Heart left ventricle (tissue), 16 donors: ENCODE data around the gene CAPN14. TPM values are rescaled to one million over a fixed set of nuclear protein-coding genes. Genes with fewer than 3 reads are reported as not detected.

Source experiments
- ATAC-seq, 4 donors: fragments of 200-7000 bp; cut with Tn5 transposase; one replicate each; pipeline ENCODE4 v1.9.1; 2020 to 2022; ENCODE audit warnings: moderate library complexity in 4 of 4, mild to moderate bottlenecking in 3 of 4, moderate number of reproducible peaks in 1 of 4
- DNase-seq, 5 donors: peaks; one replicate each; pipeline ENCODE4 v3.0.0-alpha.2; 2020
- H3K27ac ChIP-seq, 12 donors: fragments of 200-600 bp; sonication (generic) in 4 of 12; one replicate each; pipeline versions ENCODE4 v1.5.0 to v1.8.0; 2016 to 2022; ENCODE audit warnings: mild to moderate bottlenecking in 2 of 12
- H3K27me3 ChIP-seq, 9 donors: fragments of 200-600 bp; sonication (generic) in 2 of 9; one replicate each; pipeline versions ENCODE4 v1.5.1 to v1.8.0; 2016 to 2022; ENCODE audit warnings: mild to moderate bottlenecking in 3 of 9
- H3K36me3 ChIP-seq, 9 donors: fragments of 200-600 bp; sonication (generic) in 2 of 9; one replicate each; pipeline versions ENCODE4 v1.5.0 to v1.8.0; 2018 to 2022; ENCODE audit warnings: mild to moderate bottlenecking in 2 of 9
- H3K4me1 ChIP-seq, 12 donors: fragments of 200-600 bp; sonication (generic) in 4 of 12; one replicate each; pipeline versions ENCODE4 v1.5.0 to v1.8.0; 2016 to 2022; ENCODE audit warnings: mild to moderate bottlenecking in 3 of 12
- H3K4me3 ChIP-seq, 12 donors: fragments of 200-600 bp; sonication (generic) in 4 of 12; one replicate each; pipeline versions ENCODE4 v1.5.0 to v1.8.0; 2017 to 2022; ENCODE audit warnings: mild to moderate bottlenecking in 9 of 12, moderate library complexity in 4 of 12
- H3K9me3 ChIP-seq, 12 donors: fragments of 200-600 bp; sonication (generic) in 4 of 12; one replicate each; pipeline versions ENCODE4 v1.5.0 to v1.8.0; 2016 to 2022; ENCODE audit warnings: mild to moderate bottlenecking in 1 of 12
- POLR2A ChIP-seq, 2 donors: fragments of 450-650 bp; IDR thresholded peaks; one replicate each; pipeline ENCODE4 v1.6.1; 2017; ENCODE audit warnings: antibody characterized with exemption in 2 of 2, mild to moderate bottlenecking in 2 of 2, moderate library complexity in 2 of 2
- WGBS, 4 donors: extraction: QIAGEN DNeasy Blood & Tissue Kit in 2 of 4; methylation state at CpG; one replicate each; pipeline versions ENCODE4 v1.1.5 to v1.1.7; 2013 to 2018; 5-methylcytosine and 5-hydroxymethylcytosine counted together
- intact Hi-C, 10 donors: fragments of 100-400 bp; cut with DNase I; formaldehyde crosslinking; loops; one replicate each; pipeline versions ENCODE4 v1.11.1 to v1.14.2; 2022
- polyA plus RNA-seq, 2 donors: library from polyadenylated mRNA; stranded (reverse); fragments of 200-250 nt; gene quantifications; one replicate each; pipeline ENCODE4 v1.2.3, GENCODE V29; 2013
- total RNA-seq, 9 donors: library from RNA; depleted of rRNA in 2 of 9; stranded (reverse); fragments of >200 nt in 2 of 9; fragmentation: NEBNext Ultra II Directional in 3 of 9; extraction: Animal tissue kit (Norgen Biotek cat#: 25700) in 3 of 9; gene quantifications; one replicate each; pipeline versions ENCODE4 v1.1.0 to v1.2.4, GENCODE V29; 2016 to 2023
- TF ChIP-seq, protein P1 (sequence below), 12 donors: fragments of 200-600 bp; sonication (generic) in 4 of 12; IDR thresholded peaks; one replicate each; pipeline versions ENCODE4 v1.5.0 to v1.8.0; 2018 to 2022; ENCODE audit warnings: antibody characterized with exemption in 12 of 12, mild to moderate bottlenecking in 5 of 12
- donor health status: ischemic (EF 13 %, LVEDD 7.1; RV severe dilation, severe dysfunction).
- donor health status: healthy with polysubstance abuse.
- donor health status: DM: no; HTN: yes; CAD: no.
- donor health status: DM: no; HTN: no; CAD: no.
- donor health status: ischemic (EF 25% LVEDD 6.9; RV normal size, moderate dysfunction).
- donor health status: ischemic (EF 25% LVEDD 5.7; RV mildly dilated, moderate dysfunction).
- donor health status: healthy.
- donor health status: DM: yes; HTN: yes; CAD: no.
- donor health status: ischemic (EF 35%, LVEDD 5.7; RV mildly dilated, moderate dysfunction).
- donor health status: nonischemic (EF 11% LVEDD 7.7; RV severe dilation, severe dysfunction).
- donor health status: DM: yes; HTN: yes; CAD: no.
- donor health status: PGD.
- donor health status: ischemic (EF 29% LVEDD 5.4; RV normal size, mild dysfunction).
- donor health status: nonischemic (EF 23%, LVEDD 6.1; RV moderate dilation, normal function).

Gene CAPN14
- total and polyA plus RNA-seq, 11 donors = 0.04 to 0.44 (median 0.17) TPM

DNA sequence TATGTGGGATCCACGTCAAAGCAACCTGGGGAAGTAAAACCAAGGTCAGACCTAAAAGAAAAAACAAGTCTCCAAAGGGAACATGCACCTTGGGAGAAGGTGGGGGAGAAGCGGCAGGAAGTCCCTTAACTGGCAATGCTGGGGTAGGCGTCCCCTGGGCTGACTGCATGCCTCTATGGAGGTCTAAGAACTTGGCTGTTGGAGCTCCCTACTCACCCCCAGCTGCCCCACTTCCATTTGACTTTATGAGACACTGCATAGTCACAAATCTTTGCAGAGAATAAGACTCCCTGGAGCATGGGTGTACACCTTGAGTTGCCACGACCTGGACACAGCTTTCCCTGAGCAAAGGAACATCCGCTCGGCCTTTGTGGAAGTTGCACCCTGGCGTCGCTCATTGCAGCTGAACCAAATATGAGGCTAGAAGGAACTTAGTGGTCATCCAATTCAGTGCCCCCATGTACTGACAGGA lies 2.8 kb downstream of the CAPN14 start:
- no peak for DNase-seq
- H3K27me3 ChIP-seq = no peaks in the 10 kb centered on the region
- H3K36me3 ChIP-seq = no peaks in the 10 kb centered on the region
- H3K9me3 ChIP-seq = no peaks in the 10 kb centered on the region
- no peak for ATAC-seq
- TF ChIP-seq, protein P1, sequence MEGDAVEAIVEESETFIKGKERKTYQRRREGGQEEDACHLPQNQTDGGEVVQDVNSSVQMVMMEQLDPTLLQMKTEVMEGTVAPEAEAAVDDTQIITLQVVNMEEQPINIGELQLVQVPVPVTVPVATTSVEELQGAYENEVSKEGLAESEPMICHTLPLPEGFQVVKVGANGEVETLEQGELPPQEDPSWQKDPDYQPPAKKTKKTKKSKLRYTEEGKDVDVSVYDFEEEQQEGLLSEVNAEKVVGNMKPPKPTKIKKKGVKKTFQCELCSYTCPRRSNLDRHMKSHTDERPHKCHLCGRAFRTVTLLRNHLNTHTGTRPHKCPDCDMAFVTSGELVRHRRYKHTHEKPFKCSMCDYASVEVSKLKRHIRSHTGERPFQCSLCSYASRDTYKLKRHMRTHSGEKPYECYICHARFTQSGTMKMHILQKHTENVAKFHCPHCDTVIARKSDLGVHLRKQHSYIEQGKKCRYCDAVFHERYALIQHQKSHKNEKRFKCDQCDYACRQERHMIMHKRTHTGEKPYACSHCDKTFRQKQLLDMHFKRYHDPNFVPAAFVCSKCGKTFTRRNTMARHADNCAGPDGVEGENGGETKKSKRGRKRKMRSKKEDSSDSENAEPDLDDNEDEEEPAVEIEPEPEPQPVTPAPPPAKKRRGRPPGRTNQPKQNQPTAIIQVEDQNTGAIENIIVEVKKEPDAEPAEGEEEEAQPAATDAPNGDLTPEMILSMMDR (IDR thresholded peaks at IDR 0.05) = no peak
- TF ChIP-seq POLR2A (IDR thresholded peaks at IDR 0.05) = no peak
- H3K4me1 ChIP-seq = peaks cover 0 to 8% (median 0%) of the 10 kb centered on the region in 12 donors
- no peak overlapping the region for H3K27ac ChIP-seq
- intact Hi-C loops = no loop called here
- WGBS, 4 donors = 77 to 93% (median 90%) methylated on average over 3 to 8 of the region's 8 CpGs
- H3K4me3 ChIP-seq = no peak overlapping the region

DNA sequence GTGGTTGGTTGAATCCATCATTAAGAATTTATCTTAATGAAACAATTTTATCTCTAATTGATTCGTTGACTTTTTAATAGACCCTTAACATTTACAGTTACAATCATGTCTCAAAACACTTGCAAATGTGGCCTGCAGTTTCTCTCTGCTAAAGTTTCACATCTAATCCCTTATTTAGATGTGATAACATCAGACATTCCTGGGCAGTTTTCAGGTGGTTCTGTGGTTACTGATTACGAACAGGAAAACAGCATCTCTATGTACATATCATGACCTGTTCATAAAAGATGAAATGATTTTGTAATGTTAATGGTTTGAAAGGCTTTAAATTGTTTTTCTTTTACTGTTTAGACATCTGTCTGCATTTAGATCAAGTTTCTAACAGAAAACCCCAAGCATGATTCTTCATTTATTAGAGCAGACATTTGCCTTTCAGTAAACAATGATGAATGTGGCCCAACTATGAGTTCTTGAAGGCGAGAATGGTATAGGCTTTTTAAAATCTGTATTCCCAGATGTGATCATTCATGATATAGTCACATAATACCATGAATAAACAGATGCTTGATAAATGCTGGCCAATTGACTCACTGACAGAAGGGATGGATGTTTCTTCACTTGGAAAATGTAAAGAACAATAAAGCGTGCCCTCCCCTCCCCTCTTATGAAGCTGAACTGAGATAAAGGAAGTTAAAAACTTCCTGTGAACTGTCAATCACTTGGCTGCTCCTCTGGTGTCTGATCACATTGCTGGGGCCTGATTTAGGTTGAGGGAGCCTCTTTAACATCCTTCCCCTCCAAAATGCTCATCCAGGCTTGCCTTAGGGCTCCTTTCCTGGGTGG lies 3.5 kb downstream of the CAPN14 start:
- Histone ChIP-seq H3K27me3 (no peaks in the 10 kb centered on the region), H3K36me3 (no peaks in the 10 kb centered on the region), H3K4me1 (peaks cover 0 to 1% (median 0%) of the 10 kb centered on the region in 12 donors), H3K9me3 (no peaks in the 10 kb centered on the region), H3K27ac (no peak overlapping the region), H3K4me3 (no peak overlapping the region)
- no peak for DNase-seq
- ATAC-seq = no peak
- WGBS, 4 donors = 9 to 66% (median 12%) methylated on average over 4 of the region's 4 CpGs
- no peak for TF ChIP-seq POLR2A (IDR thresholded peaks at IDR 0.05)
- TF ChIP-seq, protein P1 (IDR thresholded peaks at IDR 0.05) = no peak
- intact Hi-C loops = no loop called here

GRCh38 chr2:31212659-31213600 lies 4.4 kb downstream of the CAPN14 start:
- Histone ChIP-seq H3K4me3 (no peak overlapping the region), H3K27me3 (no peaks in the 10 kb centered on the region), H3K36me3 (no peaks in the 10 kb centered on the region), H3K9me3 (no peaks in the 10 kb centered on the region), H3K4me1 (no peaks in the 10 kb centered on the region), H3K27ac (no peak overlapping the region)
- ATAC-seq = peak; percentile 24 to 78 (median 52)
- 56 to 67% (median 62%) methylated on average over 9 of the region's 9 CpGs for WGBS, 4 donors
- no peak for DNase-seq
- TF ChIP-seq, protein P1 (IDR thresholded peaks at IDR 0.05) = no peak
- no peak for TF ChIP-seq POLR2A (IDR thresholded peaks at IDR 0.05)
- intact Hi-C loops = no loop called here

GRCh38 chr2:31208240-31208639 lies 9.1 kb downstream of the CAPN14 start:
- no peak overlapping the region for H3K4me3 ChIP-seq
- TF ChIP-seq, protein P1 (IDR thresholded peaks at IDR 0.05) = no peak
- no peak for TF ChIP-seq POLR2A (IDR thresholded peaks at IDR 0.05)
- no peaks in the 10 kb centered on the region for H3K27me3 ChIP-seq
- DNase-seq (no peak), ATAC-seq (no peak)
- 94 to 100% (median 97%) methylated on average over 1 of the region's 1 CpG for WGBS, 4 donors
- H3K36me3 ChIP-seq = no peaks in the 10 kb centered on the region
- H3K27ac ChIP-seq = no peak overlapping the region
- H3K4me1 ChIP-seq = peaks cover 0 to 8% (median 0%) of the 10 kb centered on the region in 12 donors
- H3K9me3 ChIP-seq = no peaks in the 10 kb centered on the region
- intact Hi-C loops = no loop called here
